ENCODE measurements around the gene SYTL2.
"Not testable (repeated sequence)": the region's sequence is repeated elsewhere in the genome, so short reads cannot be mapped to it uniquely, and the experiment has no call there.

Gene SYTL2

DNA sequence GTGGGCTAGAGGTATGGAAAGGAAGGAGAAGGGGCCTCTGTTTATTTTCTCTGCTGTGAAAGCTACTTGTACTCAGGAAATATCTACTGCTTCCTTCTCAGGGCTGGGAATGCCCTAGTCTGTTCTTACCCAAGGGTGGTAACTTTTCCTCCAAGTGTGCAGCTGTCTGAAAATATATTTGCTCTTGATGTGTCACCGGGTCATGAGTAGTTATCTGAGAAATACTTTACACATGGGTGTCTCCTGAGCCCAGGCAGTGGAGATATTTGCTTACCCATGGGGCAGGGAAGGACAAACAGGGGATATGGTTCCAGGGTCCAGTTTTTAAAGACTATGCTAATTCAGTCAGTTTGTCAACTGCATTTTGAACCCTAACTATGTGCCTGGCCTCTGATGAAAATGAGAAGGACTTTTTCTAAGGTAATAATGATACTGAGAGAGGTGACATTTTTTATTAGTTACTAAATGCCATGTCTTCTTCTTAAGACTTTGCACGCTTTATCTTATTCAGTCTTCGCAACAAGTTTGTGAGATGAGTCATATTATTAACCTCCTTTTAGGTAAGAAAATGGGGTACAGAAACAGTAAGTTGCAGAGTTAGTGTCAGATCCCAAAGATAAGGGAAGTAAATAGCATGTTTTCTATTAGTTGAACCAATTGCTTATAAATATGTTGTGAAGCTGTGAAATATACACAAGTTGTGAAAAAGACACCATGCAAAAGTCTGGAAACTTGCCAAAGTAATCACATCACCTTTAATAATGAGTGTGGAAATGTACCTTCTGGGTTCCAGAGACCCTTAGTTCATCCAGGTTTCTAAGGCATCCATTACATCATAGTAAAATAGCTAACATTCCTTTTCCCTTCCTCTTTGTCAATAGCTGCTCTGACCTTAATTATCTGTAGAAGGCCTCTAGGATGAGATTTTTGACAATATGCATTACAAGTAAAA is 22.9 kb downstream of the SYTL2 start:
- no peak for DNase-seq

DNA sequence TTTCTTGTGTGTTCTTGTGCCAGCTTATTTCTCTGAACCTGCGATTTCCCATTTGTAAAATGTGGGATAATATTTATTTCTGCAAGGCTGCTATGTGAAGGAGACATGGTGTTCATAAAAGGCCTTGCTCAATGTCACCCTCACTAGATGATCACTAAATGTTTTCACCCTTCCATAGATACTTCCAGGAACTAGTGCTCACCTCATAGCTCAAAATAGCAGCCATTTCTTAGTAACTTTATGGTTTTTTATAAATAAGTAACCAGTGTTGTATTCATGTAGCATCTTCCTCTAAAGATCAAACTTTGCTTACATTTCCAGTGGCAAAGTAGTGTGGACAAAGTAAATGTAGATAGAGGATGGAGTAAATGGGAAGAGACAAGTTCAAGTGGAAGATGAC is 23.8 kb downstream of the SYTL2 start:
- no peak for DNase-seq

DNA sequence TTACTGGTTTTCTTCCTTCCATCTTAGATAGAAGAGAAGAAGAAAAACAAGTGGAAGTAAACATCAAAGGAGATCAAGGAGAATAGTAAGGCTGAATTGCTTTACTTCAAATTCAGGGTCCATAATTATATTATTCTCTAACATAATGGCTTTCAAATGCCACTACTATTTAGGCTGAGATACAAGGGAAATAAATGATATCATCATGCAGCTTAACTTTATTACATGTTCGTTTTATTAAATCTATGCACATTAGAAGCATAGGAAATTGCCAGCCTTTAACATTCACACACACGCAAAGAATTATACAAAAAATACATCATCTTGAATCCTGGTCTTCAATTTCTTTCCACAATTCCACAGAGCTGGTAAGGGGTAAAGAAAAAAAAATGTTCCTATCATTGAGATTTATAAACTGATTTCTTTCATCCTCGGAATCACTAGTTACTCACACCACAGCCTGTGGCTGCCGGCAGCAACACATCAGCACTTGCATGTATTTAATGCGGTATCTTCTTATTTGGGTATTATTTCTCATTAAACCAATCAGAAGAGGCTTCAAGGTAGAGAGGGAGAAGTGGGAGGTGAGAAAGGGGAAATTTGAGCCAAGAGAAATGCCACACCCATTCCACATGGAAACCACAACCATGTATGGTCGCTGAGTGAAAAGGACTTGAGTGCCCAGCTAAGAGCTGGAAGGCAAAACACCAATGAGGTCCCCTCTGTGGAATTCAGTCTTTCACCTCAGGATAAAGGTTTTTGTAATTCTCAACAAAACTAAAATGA is 26.3 kb downstream of the SYTL2 start:
- no peak for DNase-seq

DNA sequence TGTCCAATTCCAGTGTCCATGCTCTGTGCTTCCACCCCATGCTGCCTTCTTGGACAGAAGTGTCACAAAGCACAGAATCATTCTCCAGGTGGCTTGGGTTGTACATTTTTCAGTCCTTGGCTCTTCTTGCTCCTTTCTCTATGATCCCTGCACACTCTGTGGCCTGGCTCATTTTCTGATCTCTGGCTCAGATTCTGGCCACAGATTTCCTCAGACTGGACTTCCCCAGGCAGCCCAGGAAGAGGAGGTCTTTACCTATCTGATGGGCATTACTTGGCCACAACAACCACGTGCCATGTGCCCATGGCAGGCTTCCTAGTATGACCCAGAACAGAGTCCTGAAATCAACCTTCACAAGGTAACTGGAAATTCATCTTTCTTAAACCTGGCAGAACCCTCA is 27.2 kb downstream of the SYTL2 start:
- DNase-seq, result no peak

DNA sequence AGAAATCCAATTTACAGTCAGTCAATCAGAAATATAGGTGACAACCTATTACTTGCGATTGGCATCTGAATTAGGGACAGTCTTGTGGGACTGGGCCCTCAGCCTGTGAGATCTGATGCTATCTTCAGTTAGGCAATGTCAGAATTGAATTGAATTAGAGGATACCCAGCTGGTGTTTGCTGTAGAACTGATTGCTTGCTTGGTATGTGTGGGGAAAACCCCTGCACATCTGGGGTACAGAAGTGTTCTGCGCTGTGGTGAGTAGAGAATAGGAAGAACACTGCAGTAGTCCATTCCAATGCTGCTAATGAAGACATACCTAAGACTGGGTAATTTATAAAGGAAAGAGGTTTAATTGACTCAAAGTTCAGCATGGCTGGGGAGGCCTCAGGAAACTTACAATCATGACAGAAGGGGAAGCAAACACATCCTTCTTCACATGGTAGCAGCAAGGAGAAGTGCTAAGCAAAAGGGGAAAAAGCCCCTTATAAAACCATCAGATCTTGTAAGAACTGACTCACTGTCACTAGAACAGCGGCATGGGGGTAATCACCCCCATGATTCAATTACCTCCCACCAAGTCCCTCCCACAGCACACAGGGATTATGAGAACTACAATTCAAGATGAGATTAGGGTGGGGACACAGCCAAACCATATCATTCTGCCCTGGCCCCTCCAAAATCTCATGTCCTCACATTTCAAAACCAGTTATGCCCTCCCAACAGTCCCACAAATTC is 30.0 kb downstream of the SYTL2 start:
- DNase-seq, result not testable (repeated sequence)

DNA sequence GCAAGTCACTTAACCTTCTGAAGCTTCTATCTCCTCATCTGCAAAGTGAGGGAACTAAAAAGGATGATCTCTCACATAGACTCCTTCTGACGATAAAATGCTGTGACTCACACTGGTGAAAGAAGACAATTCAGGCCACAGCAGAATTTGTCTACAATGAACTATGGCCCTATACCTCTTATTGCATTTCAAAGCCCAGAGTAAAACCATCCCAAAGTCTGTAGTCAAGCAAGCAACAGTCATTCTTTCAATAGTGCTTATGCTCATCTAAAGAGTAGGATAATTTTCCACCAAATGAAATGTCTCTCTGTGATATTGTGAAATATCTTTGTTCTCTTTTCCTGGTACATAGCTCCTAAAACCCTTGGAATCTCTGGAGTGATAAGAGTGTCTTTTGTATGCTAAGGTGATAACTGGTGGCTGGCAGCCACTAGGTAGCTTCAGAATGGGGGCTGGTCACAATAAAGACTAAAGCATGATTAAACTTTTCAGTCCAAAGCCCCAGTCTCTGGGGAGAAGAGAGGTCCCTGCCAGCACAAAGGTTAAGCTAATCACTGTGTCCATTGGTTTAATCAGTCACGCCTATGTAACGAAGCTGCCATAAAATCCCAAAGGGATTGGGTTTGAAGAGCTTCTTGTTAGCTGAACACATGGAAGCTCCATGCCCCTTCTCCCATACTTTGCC is 30.8 kb downstream of the SYTL2 start:
- no peak for DNase-seq

DNA sequence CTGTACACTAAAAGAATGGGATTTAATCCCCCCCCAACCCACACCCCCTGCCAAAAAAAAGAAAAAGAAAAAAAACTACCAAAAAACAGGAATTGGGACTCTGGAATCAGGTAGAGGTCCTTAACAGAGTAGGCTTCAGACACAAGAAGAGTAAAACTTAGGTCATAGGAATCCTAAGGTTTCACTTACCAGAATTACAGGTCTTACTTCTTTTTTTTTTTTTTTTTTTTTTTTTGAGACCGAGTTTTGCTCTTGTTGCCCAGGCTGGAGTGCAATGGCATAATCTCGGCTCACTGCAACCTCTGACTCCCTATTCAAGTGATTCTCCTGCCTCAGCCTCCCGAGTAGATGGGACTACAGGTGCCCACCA is 33.4 kb downstream of the SYTL2 start:
- not testable (repeated sequence) for DNase-seq

DNA sequence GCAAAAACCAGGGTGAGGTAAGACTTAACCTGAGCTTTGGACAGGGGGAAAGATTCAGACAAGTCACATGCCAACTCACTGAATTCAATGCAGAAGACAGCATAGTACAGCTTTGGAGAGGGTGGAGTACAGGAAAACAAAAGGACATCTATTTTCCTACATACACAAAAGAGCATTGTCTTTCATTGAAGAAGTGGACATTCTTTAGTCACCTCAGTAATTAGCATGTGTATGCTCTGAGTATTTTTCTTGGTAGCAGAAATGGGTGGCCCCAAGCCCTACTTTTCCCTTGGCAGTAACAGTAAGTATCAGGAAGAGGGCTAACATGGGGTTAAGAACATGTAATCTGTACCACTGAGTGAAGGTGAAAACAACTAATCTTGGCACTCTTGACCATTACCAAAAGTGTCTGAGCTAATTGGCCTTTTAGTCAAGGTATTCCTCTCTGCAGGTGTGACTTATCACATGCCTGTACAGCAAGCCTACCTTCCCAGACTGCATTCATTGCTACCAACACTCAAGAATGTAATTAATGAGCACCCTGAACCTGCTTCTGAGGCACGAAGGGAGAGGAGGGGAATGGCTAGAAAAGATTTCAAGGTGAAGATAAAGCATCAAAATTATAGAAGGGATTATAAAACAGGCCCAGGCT is 33.9 kb downstream of the SYTL2 start:
- DNase-seq, result no peak

DNA sequence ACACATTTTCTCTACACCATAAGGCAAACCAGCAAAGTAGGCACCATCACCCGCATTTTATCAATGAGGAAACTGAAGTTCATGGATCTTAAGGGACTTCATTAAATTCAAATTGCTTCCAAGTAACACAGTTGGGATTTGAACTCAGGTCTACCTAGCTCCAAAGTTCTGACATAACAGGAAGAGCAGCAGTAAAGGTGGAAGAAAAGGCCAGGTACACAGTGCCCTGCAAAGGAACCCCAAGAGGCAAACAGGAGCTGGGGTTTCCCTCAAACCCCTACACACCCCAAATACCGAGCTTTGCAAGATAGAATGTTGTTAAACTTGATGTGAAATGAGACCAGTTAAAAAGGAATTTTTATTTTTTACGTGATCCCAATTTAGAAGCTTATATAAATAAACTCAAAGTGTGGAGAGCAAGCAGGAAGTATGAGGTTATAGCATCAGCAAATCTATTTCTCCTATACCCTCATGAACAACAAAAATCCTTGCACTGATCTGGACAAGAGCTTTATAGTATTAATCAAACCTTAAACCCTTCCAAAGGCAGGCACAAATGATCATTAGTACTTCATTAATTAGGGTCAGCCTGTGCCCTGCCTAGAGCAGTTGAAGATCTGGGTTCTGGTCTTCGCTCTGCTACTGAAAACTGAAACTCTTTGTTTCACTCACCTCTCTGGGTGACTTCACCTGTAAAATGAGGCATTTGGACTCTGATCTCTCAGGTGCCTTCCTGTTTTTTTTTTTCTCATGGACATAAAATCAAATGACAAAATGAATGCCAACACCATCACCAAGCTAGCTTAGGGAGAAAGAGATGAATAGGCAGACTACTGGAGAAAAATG is 36.5 kb downstream of the SYTL2 start:
- DNase-seq, result no peak

DNA sequence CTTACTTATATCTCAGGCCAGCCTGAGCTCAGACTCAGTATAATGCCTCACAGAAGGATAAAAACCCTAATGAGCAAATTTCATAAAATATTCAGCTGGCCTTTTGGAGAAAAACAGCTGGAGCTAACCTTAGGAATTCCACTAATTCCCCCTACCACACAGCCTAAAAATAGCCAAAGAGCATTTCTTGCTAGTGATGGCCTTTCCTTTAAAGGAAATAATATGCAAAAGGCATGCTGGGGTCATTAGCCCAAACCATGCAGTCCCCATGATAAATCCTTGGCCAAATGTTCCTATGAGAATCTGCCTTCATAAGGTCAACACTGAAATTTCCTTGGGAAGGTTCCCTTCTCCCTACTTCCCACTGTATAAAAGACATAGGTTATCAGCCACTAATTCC is 38.2 kb downstream of the SYTL2 start:
- DNase-seq, result no peak

DNA sequence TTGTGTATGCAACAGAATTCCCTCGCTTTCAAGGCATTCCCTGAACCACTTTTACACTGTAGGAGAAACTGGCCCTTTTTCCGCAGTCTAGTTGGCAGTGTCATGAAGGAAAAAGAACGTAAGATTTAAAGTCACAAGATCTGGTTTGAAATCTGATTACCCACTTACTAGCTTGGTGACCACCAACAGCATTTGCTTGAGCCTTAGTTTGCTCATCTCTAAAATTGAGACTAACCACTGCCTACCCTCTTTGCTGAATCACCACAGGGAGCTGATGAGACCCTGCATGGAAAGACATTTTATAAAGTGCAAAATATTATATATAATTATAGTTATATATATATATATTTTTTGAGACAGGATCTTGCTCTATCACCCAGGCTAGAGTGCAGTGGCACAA is 39.4 kb downstream of the SYTL2 start:
- DNase-seq, result no peak

DNA sequence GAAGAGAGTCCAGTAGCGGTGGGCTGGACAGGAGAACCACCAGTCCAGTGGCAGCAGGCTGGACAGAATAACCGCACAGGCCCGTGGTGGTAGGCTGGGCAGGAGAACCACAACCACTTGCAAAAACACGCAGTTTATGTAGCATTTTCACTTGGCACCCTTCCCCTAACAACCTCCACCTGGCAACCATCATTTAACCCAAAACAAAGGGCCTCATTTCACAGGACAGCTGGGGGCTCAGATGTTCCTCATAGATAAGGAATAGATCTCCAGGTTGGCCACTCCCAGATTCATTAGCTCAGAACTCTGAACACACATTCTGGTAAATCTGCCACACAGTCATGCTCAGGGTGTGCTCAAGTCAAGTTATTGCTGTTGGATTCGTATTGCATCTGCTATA is 41.2 kb downstream of the SYTL2 start:
- no peak for DNase-seq

DNA sequence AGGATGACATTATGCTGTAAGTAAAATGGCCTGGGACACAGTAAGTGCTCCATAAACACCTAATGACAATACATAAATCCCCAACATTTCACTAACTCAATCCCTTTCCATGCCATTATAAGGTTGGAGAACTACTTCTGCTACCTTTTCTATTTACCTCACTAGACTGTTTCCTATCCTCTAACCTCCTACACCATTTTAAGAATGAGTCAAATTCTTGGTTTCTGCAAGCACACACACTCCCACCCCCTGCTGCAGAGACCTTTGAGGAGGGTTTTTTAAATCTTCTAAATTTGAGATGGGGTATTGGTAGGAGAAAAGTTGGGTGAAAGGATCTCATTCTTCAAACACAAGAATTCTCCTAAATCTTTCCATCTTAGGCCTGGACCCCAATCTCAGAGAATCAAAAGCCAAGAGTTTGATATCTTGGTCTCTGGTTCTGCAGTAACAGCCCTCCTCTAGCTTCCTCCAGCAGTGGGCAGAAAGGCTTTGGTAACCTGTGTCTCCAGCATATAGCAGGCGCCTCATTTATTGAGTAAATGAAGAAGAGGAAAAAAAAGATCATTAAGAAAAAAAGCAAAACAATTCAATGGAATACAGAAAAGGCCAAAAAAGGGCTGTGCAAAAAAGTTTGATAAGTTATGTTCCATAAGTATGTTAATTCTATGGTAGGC is 42.3 kb downstream of the SYTL2 start:
- no peak for DNase-seq

DNA sequence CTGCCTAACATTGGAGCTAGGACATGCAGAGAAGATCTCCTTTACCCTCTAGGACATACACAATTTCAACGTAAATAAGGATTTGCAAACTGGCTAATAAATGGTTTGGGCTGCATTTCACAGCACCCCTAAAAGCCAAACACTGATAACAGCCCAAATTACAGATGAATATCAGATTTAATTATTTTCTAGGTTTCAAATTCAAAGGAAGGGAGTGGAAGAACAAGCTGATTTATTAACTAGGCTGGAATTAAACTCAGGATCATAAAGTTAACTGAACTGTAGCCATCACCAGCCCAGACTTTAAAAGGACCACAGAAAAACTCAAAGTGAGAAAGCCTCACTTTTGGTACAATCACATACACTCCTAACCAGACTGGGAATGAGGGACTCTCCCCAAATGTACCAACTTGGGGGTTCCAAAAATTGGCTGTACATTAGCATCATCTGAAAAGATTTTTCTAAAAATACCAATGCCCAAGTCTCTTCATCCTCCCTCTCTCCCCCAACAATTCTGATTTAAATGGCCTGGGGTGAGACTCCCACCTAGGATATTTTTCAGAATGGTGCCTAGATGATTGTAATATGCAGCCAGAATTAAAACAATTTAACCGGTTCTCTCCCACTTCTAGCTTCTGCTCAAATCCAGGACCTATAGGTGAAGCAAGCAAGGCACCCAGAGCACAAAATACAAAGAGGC is 43.5 kb downstream of the SYTL2 start:
- no peak for DNase-seq

DNA sequence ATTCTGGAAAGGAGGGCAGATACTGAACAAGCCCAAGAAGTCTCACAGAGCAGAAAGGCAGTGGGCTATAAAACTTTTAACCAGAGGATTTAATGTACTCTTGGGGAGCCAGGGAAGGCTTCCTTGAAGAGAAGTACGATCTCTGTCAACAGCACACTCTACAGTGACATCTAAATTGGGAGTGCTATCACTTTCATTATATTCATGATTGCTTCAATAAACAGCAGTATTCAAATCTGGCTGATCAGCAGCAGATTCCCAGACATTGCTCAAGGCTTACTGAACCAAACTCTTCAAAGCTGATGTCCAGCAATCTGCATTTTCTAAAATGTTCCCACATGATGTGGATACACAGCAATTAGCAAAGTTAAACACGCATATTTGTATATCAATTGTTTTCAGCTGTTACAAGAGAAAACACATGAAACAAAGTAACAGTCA is 44.2 kb downstream of the SYTL2 start:
- no peak for DNase-seq

DNA sequence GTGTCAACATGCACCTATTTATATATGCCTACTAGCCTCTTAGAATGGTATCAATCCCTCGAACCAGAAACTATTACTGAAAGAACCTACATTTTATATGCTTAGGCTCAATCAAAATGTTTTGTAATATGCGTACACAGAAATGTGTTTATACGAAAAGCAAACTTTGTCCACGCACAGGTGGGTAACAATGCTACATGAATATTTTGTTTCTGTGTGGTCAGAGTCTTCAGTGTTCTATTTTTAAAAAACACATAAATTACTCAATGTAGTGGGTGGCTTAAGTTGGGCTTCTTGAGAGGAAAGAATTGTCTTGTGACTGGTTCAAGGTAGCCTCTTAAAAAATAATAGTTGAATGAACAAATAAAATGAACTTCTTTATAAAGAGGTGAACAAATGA is 46.1 kb downstream of the SYTL2 start:
- DNase-seq, result no peak

DNA sequence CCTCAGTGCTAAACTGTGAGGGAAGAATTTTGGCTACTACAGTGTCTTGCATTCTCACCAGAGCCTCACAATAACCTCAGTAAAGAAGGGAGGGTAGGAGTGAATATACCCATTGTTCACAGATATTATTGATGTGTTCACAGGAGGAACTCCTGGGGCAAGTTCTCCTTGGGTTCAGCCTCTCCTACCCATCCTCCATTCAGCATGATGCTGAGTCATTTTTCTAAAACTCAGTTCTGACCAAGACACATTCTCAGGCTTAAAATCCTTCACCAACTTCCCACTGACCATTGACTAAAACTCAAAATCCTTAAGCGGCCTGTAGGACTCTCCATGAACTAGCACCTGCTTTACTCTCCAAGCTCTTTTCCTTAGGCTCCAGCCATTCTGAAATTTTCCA is 48.7 kb downstream of the SYTL2 start:
- no peak for DNase-seq

DNA sequence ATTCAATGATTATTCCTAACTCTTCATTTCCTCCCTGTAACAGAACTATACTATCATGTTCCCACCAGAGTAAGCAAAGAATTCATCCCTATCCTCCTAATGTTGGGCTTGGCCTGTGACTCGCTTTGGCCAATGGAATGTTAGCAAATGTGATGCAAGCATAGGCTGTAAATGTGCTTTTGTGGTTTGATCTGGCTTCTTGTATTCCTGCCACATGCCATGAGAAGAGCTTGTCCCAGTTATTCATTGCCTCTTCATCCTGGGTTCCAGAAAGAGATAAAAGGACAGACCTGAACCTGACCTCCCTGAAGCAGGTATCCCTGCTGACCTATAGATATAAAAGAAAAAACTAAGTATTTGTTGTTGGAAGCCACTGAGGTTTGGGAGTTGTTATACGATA is 51.0 kb downstream of the SYTL2 start:
- no peak for DNase-seq

DNA sequence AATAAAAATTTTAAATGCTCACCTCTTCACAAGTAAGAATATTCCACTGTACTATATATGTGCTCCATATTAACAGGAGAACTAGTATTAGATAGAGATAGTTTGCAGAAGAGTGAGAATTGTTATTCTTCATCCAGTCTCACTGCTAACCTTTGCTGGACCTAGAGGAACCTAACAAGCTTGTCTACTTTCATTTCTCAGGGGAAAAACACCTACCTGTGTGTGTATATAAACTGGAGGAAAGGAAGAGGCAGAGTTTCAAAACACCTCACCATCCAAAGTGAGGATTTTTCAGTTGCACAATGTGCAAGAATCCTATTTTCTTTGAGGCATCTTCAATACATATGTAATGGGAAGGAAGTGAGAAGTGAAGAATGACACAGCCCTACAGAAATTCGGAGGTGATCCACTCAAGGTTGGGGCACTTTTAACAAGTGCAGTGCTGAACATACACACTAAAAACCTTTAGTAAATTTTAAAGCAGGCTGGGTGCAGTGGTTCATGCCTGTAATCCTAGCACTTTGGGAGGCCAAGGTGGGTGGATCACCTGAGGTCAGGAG is 52.4 kb downstream of the SYTL2 start:
- DNase-seq, result no peak

DNA sequence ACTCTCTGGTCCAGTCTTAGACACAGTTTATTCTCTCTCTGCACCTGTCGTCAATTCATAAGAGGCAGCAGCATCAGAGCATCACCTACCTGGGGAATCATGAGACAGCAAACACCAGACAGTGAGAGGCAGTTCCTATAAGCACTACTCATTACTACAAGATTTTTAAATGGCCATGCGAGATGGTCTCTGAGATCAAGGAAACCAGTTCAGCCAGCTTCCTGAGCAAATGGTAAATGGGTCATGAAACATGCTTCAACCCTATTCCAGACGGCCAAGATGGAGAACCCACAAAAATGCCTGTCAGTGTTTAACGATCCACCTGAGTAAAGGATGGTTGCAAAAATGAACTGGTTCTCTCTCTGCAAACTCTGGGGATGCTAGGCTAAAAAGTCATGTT is 52.9 kb downstream of the SYTL2 start:
- no peak for DNase-seq
